Heart left ventricle (tissue), 16 donors: ENCODE measurements around the gene CPPED1. TPM values are rescaled to one million over a fixed set of nuclear protein-coding genes. Genes with fewer than 3 reads are reported as not detected.

Source experiments
- ATAC-seq, 4 donors: fragments of 200-7000 bp; cut with Tn5 transposase; one replicate each; pipeline ENCODE4 v1.9.1; 2020 to 2022; ENCODE audit warnings: moderate library complexity in 4 of 4, mild to moderate bottlenecking in 3 of 4, moderate number of reproducible peaks in 1 of 4
- DNase-seq, 5 donors: peaks; one replicate each; pipeline ENCODE4 v3.0.0-alpha.2; 2020
- H3K27ac ChIP-seq, 12 donors: fragments of 200-600 bp; sonication (generic) in 4 of 12; one replicate each; pipeline versions ENCODE4 v1.5.0 to v1.8.0; 2016 to 2022; ENCODE audit warnings: mild to moderate bottlenecking in 2 of 12
- H3K27me3 ChIP-seq, 9 donors: fragments of 200-600 bp; sonication (generic) in 2 of 9; one replicate each; pipeline versions ENCODE4 v1.5.1 to v1.8.0; 2016 to 2022; ENCODE audit warnings: mild to moderate bottlenecking in 3 of 9
- H3K36me3 ChIP-seq, 9 donors: fragments of 200-600 bp; sonication (generic) in 2 of 9; one replicate each; pipeline versions ENCODE4 v1.5.0 to v1.8.0; 2018 to 2022; ENCODE audit warnings: mild to moderate bottlenecking in 2 of 9
- H3K4me1 ChIP-seq, 12 donors: fragments of 200-600 bp; sonication (generic) in 4 of 12; one replicate each; pipeline versions ENCODE4 v1.5.0 to v1.8.0; 2016 to 2022; ENCODE audit warnings: mild to moderate bottlenecking in 3 of 12
- H3K4me3 ChIP-seq, 12 donors: fragments of 200-600 bp; sonication (generic) in 4 of 12; one replicate each; pipeline versions ENCODE4 v1.5.0 to v1.8.0; 2017 to 2022; ENCODE audit warnings: mild to moderate bottlenecking in 9 of 12, moderate library complexity in 4 of 12
- H3K9me3 ChIP-seq, 12 donors: fragments of 200-600 bp; sonication (generic) in 4 of 12; one replicate each; pipeline versions ENCODE4 v1.5.0 to v1.8.0; 2016 to 2022; ENCODE audit warnings: mild to moderate bottlenecking in 1 of 12
- CTCF ChIP-seq, 12 donors: fragments of 200-600 bp; sonication (generic) in 4 of 12; IDR thresholded peaks; one replicate each; pipeline versions ENCODE4 v1.5.0 to v1.8.0; 2018 to 2022; ENCODE audit warnings: antibody characterized with exemption in 12 of 12, mild to moderate bottlenecking in 5 of 12
- POLR2A ChIP-seq, 2 donors: fragments of 450-650 bp; IDR thresholded peaks; one replicate each; pipeline ENCODE4 v1.6.1; 2017; ENCODE audit warnings: antibody characterized with exemption in 2 of 2, mild to moderate bottlenecking in 2 of 2, moderate library complexity in 2 of 2
- WGBS, 4 donors: extraction: QIAGEN DNeasy Blood & Tissue Kit in 2 of 4; methylation state at CpG; one replicate each; pipeline versions ENCODE4 v1.1.5 to v1.1.7; 2013 to 2018; 5-methylcytosine and 5-hydroxymethylcytosine counted together
- intact Hi-C, 10 donors: fragments of 100-400 bp; cut with DNase I; formaldehyde crosslinking; loops; one replicate each; pipeline versions ENCODE4 v1.11.1 to v1.14.2; 2022
- polyA plus RNA-seq, 2 donors: library from polyadenylated mRNA; stranded (reverse); fragments of 200-250 nt; gene quantifications; one replicate each; pipeline ENCODE4 v1.2.3, GENCODE V29; 2013
- total RNA-seq, 9 donors: library from RNA; depleted of rRNA in 2 of 9; stranded (reverse); fragments of >200 nt in 2 of 9; fragmentation: NEBNext Ultra II Directional in 3 of 9; extraction: Animal tissue kit (Norgen Biotek cat#: 25700) in 3 of 9; gene quantifications; one replicate each; pipeline versions ENCODE4 v1.1.0 to v1.2.4, GENCODE V29; 2016 to 2023
- donor health status: ischemic (EF 13 %, LVEDD 7.1; RV severe dilation, severe dysfunction).
- donor health status: healthy with polysubstance abuse.
- donor health status: DM: no; HTN: yes; CAD: no.
- donor health status: DM: no; HTN: no; CAD: no.
- donor health status: ischemic (EF 25% LVEDD 6.9; RV normal size, moderate dysfunction).
- donor health status: ischemic (EF 25% LVEDD 5.7; RV mildly dilated, moderate dysfunction).
- donor health status: healthy.
- donor health status: DM: yes; HTN: yes; CAD: no.
- donor health status: ischemic (EF 35%, LVEDD 5.7; RV mildly dilated, moderate dysfunction).
- donor health status: nonischemic (EF 11% LVEDD 7.7; RV severe dilation, severe dysfunction).
- donor health status: DM: yes; HTN: yes; CAD: no.
- donor health status: PGD.
- donor health status: ischemic (EF 29% LVEDD 5.4; RV normal size, mild dysfunction).
- donor health status: nonischemic (EF 23%, LVEDD 6.1; RV moderate dilation, normal function).

The CPPED1 gene
- total and polyA plus RNA-seq, 11 donors, result 5.6 to 25.1 (median 11.7) TPM

GRCh38 chr16:12614662-12615278, 188.9 kb downstream of the CPPED1 start:
- TF ChIP-seq POLR2A (IDR thresholded peaks at IDR 0.05) (no peak), CTCF (IDR thresholded peaks at IDR 0.05) (no peak)
- no peak overlapping the region for H3K27ac ChIP-seq
- DNase-seq (no peak), ATAC-seq (no peak)
- no peaks in the 10 kb centered on the region for H3K4me1 ChIP-seq
- 80 to 83% (median 81%) methylated on average over 7 of the region's 7 CpGs for whole genome bisulfite sequencing, 4 donors
- no peaks in the 10 kb centered on the region for H3K36me3 ChIP-seq
- no peaks in the 10 kb centered on the region for H3K9me3 ChIP-seq
- H3K4me3 ChIP-seq, result no peak overlapping the region
- no peaks in the 10 kb centered on the region for H3K27me3 ChIP-seq
- intact Hi-C loops, result no loop called here

GRCh38 chr16:12613992-12614661, 189.6 kb downstream of the CPPED1 start:
- intact Hi-C loops, result no loop called here
- Histone ChIP-seq H3K36me3 (no peaks in the 10 kb centered on the region), H3K4me1 (no peaks in the 10 kb centered on the region), H3K4me3 (no peak overlapping the region), H3K9me3 (no peaks in the 10 kb centered on the region), H3K27me3 (peaks cover 0 to under 1% (median 0%) of the 10 kb centered on the region in 9 donors), H3K27ac (no peak overlapping the region)
- ATAC-seq, result no peak
- no peak for DNase-seq
- WGBS, 4 donors, result 82 to 85% (median 84%) methylated on average over 14 of the region's 14 CpGs
- no peak for TF ChIP-seq POLR2A (IDR thresholded peaks at IDR 0.05)
- no peak for TF ChIP-seq CTCF (IDR thresholded peaks at IDR 0.05)

GRCh38 chr16:12613131-12613991, 190.3 kb downstream of the CPPED1 start:
- H3K27me3 ChIP-seq, result peaks cover 0 to 7% (median 0%) of the 10 kb centered on the region in 9 donors
- no peaks in the 10 kb centered on the region for H3K4me1 ChIP-seq
- intact Hi-C loops, result no loop called here
- WGBS, 4 donors, result 47 to 57% (median 54%) methylated on average over 15 of the region's 15 CpGs
- TF ChIP-seq POLR2A (IDR thresholded peaks at IDR 0.05), result no peak
- TF ChIP-seq CTCF (IDR thresholded peaks at IDR 0.05), result no peak
- no peak for DNase-seq
- H3K4me3 ChIP-seq, result no peak overlapping the region
- H3K9me3 ChIP-seq, result no peaks in the 10 kb centered on the region
- no peak for ATAC-seq
- no peaks in the 10 kb centered on the region for H3K36me3 ChIP-seq
- H3K27ac ChIP-seq, result no peak overlapping the region

- TF ChIP-seq CTCF (IDR thresholded peaks at IDR 0.05), result no peak
- TF ChIP-seq POLR2A (IDR thresholded peaks at IDR 0.05), result no peak
- Histone ChIP-seq H3K27me3 (peaks cover 0 to 7% (median 0%) of the 10 kb centered on the region in 9 donors), H3K4me3 (no peak overlapping the region), H3K9me3 (no peaks in the 10 kb centered on the region), H3K4me1 (no peaks in the 10 kb centered on the region), H3K36me3 (no peaks in the 10 kb centered on the region), H3K27ac (no peak overlapping the region)
- WGBS, 4 donors, result 71 to 85% (median 81%) methylated on average over 9 of the region's 9 CpGs
- DNase-seq (no peak), ATAC-seq (no peak)
- intact Hi-C loops, result no loop called here
These were observed 191.0 kb downstream of the CPPED1 start for GRCh38 chr16:12612598-12613101.
